Panc1 (cell line): Measurements from ENCODE around the gene GAPDH. TPM values are rescaled to one million over a fixed set of nuclear protein-coding genes. Genes with fewer than 3 reads are reported as not detected.

Experiments
- ATAC-seq: fragments of 200-7000 bp; cut with Tn5 transposase; 2 replicates; pipeline ENCODE4 v1.9.1; 2020; ENCODE audit warnings: mild to moderate bottlenecking, moderate library complexity
- BruUV-seq: library from RNA; stranded (reverse); fragments of 400-500 nt; replicated peaks from 2 replicates; lab custom pipeline; 2021; lab: Mats Ljungman, UMichigan
- CTCF ChIA-PET: fragments of 300-600 bp; sonication (Branson Sonifier 250); formaldehyde crosslinking; loops from one replicate; lab custom pipeline; 2022; ENCODE audit warnings: antibody characterized with exemption; lab: Charles Lee
- POLR2A ChIA-PET: fragments of 300-600 bp; sonication (Branson Sonifier 250); formaldehyde crosslinking; loops from one replicate; lab custom pipeline; 2022; ENCODE audit warnings: antibody characterized with exemption; lab: Charles Lee
- DNase-seq: peaks from one replicate; pipeline ENCODE4 v3.0.0-alpha.2; 2010; ENCODE audit warnings: low read depth, low spot score
- H3K27ac ChIP-seq: 2 replicates; pipeline ENCODE4 v1.5.1; 2011; ENCODE audit warnings: mild to moderate bottlenecking, low read length, inconsistent platforms
- H3K27me3 ChIP-seq: fragments of 200-500 bp; sonication (Bioruptor generic); 2 replicates; pipeline ENCODE4 v1.6.0; 2014; ENCODE audit warnings: low read length, inconsistent platforms; ENCODE audit not compliant: control insufficient read depth, insufficient read depth
- H3K36me3 ChIP-seq: fragments of 200-500 bp; sonication (Bioruptor generic); 2 replicates; pipeline ENCODE4 v1.5.1; 2014; ENCODE audit warnings: inconsistent platforms, mild to moderate bottlenecking, low read length, moderate library complexity; ENCODE audit not compliant: control insufficient read depth, insufficient read depth
- H3K4me1 ChIP-seq: 2 replicates; pipeline ENCODE4 v1.5.1; 2011; ENCODE audit warnings: inconsistent platforms, mild to moderate bottlenecking, low read length, moderate library complexity; ENCODE audit not compliant: control insufficient read depth, insufficient read depth
- H3K4me3 ChIP-seq, 2 experiments: 2 replicates each; pipeline ENCODE4 v1.5.1; 2011 to 2012; ENCODE audit warnings: low read depth in 2 of 2, low read length in 2 of 2, mild to moderate bottlenecking in 2 of 2, inconsistent platforms in 1 of 2, moderate library complexity in 1 of 2
- H3K9me3 ChIP-seq: fragments of 200-500 bp; sonication (Bioruptor generic); 2 replicates; pipeline ENCODE4 v1.5.1; 2014; ENCODE audit warnings: low read depth, mild to moderate bottlenecking, inconsistent platforms, low read length, moderate library complexity; ENCODE audit not compliant: control insufficient read depth, insufficient read depth
- POLR2AphosphoS5 ChIP-seq: IDR thresholded peaks from 2 replicates; pipeline ENCODE4 v1.6.1; 2012; ENCODE audit warnings: mild to moderate bottlenecking, low read depth, low read length, moderate library complexity
- SIN3A ChIP-seq: IDR thresholded peaks from 2 replicates; pipeline ENCODE4 v1.6.1; 2012; ENCODE audit warnings: low read depth, mild to moderate bottlenecking, low read length, moderate library complexity, borderline replicate concordance; ENCODE audit not compliant: insufficient read depth
- TCF7L2 ChIP-seq: IDR thresholded peaks from 2 replicates; pipeline ENCODE4 v1.6.1; 2011; ENCODE audit warnings: mild to moderate bottlenecking, low read depth, low read length, inconsistent platforms
- in situ Hi-C: cut with HindIII; loops from 2 replicates; pipeline ENCODE4 v1.10.0; 2016; ENCODE audit warnings: low sequenced_read_pairs, low pct_unique_long_range_greater_than_20kb
- intact Hi-C: fragments of 100-400 bp; cut with micrococcal nuclease; formaldehyde crosslinking; loops from one replicate; pipeline ENCODE4 v1.10.0; 2022; ENCODE audit not compliant: unreplicated experiment
- total RNA-seq: library from RNA; stranded (reverse); gene quantifications from one replicate; pipeline ENCODE4 v1.2.1, GENCODE V29; 2021; ENCODE audit not compliant: unreplicated experiment
- TF ChIP-seq, protein P1 (sequence below): fragments of 450-650 bp; IDR thresholded peaks from 2 replicates; pipeline ENCODE4 v1.5.1; 2017; ENCODE audit warnings: mild to moderate bottlenecking
- TF ChIP-seq, protein P2 (sequence below), 2 experiments: IDR thresholded peaks; 2 replicates each; pipeline ENCODE4 v1.6.1; 2011 to 2012; ENCODE audit warnings: low read depth in 2 of 2, control low read depth in 1 of 2, low read length in 1 of 2, mild to moderate bottlenecking in 1 of 2, moderate library complexity in 1 of 2; ENCODE audit not compliant: insufficient read depth in 1 of 2

Gene GAPDH
- total RNA-seq, 1 experiment from 2014 or later, result 2,912 TPM

DNA sequence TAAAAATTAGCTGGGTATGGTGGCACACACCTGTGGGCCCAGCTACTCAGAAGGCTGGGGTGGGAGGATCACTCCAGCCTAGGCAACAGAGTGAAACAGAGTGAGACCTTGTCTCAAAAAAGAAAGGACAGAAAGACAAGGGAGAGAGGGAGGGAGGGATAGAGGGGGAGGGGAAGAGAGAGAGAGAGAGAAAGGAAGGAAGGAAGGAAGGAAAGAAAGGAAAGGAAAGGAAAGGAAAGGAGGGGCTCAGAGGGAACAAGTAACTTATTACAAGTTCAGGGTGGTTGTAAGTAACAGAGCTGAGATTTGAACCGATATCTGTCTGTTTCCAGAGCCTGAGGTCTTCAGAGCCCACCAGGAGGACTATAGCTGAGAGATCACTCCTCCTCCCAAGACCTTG is 13.2 kb downstream of the GAPDH start:
- Histone ChIP-seq H3K4me1 (no peaks in the 10 kb centered on the region), H3K27me3 (no peaks in the 10 kb centered on the region), H3K36me3 (no peaks in the 10 kb centered on the region), H3K9me3 (no peaks in the 10 kb centered on the region), H3K4me3 (no peak overlapping the region), H3K27ac (no peak overlapping the region)
- BruUV-seq, result no TSS peak
- POLR2A ChIA-PET, result interaction anchor here (0.6 kb wide), 1 partner anchor 35 kb away, joined by 7 read pairs; no protein-coding TSS in a partner anchor
- ATAC-seq, result no peak
- CTCF ChIA-PET, result no interaction called here
- in situ Hi-C loops, result no loop called here
- no peak for DNase-seq
- intact Hi-C loops, result no loop called here
- TF ChIP-seq, protein P1, sequence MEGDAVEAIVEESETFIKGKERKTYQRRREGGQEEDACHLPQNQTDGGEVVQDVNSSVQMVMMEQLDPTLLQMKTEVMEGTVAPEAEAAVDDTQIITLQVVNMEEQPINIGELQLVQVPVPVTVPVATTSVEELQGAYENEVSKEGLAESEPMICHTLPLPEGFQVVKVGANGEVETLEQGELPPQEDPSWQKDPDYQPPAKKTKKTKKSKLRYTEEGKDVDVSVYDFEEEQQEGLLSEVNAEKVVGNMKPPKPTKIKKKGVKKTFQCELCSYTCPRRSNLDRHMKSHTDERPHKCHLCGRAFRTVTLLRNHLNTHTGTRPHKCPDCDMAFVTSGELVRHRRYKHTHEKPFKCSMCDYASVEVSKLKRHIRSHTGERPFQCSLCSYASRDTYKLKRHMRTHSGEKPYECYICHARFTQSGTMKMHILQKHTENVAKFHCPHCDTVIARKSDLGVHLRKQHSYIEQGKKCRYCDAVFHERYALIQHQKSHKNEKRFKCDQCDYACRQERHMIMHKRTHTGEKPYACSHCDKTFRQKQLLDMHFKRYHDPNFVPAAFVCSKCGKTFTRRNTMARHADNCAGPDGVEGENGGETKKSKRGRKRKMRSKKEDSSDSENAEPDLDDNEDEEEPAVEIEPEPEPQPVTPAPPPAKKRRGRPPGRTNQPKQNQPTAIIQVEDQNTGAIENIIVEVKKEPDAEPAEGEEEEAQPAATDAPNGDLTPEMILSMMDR, result no peak
- no peak for TF ChIP-seq POLR2AphosphoS5

DNA sequence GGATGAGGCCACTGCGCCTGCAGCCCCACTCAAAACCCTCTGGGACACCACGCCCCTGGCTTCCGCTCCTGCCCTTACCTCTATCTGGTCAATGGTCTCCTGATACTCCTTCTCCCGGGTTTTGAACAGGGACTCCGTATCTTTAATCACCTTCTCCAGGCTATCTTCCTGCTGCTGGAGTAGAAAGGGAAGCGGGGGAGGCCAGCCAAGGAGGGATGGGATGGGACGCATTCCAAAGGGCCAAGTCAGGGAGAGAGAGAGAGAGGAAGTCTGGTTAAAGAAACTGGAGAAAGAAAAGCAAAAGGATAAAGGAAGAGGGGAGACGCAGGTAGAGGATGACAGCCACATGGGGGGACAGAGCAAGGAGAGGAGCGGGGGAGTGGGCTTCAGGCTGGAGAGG is 13.7 kb downstream of the GAPDH start:
- H3K4me1 ChIP-seq, result no peaks in the 10 kb centered on the region
- 0 out of 2 replicates have a peak, but pooled peaks have one; percentile 36 for ATAC-seq
- in situ Hi-C loops (no loop called here), intact Hi-C loops (no loop called here)
- BruUV-seq, result no TSS peak
- H3K9me3 ChIP-seq, result no peaks in the 10 kb centered on the region
- no peaks in the 10 kb centered on the region for H3K36me3 ChIP-seq
- TF ChIP-seq, protein P1, result no peak
- TF ChIP-seq, protein P2, sequence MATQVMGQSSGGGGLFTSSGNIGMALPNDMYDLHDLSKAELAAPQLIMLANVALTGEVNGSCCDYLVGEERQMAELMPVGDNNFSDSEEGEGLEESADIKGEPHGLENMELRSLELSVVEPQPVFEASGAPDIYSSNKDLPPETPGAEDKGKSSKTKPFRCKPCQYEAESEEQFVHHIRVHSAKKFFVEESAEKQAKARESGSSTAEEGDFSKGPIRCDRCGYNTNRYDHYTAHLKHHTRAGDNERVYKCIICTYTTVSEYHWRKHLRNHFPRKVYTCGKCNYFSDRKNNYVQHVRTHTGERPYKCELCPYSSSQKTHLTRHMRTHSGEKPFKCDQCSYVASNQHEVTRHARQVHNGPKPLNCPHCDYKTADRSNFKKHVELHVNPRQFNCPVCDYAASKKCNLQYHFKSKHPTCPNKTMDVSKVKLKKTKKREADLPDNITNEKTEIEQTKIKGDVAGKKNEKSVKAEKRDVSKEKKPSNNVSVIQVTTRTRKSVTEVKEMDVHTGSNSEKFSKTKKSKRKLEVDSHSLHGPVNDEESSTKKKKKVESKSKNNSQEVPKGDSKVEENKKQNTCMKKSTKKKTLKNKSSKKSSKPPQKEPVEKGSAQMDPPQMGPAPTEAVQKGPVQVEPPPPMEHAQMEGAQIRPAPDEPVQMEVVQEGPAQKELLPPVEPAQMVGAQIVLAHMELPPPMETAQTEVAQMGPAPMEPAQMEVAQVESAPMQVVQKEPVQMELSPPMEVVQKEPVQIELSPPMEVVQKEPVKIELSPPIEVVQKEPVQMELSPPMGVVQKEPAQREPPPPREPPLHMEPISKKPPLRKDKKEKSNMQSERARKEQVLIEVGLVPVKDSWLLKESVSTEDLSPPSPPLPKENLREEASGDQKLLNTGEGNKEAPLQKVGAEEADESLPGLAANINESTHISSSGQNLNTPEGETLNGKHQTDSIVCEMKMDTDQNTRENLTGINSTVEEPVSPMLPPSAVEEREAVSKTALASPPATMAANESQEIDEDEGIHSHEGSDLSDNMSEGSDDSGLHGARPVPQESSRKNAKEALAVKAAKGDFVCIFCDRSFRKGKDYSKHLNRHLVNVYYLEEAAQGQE (IDR thresholded peaks at IDR 0.05; ENCODE audit: insufficient read depth in 1 of 2, low read depth in 2 of 2, low read length in 1 of 2), result no peak
- no peak for TF ChIP-seq TCF7L2
- no peak for TF ChIP-seq SIN3A
- TF ChIP-seq POLR2AphosphoS5, result no peak
- no peak overlapping the region for H3K27ac ChIP-seq
- H3K4me3 ChIP-seq, result no peak overlapping the region
- CTCF ChIA-PET, result no interaction called here
- no peaks in the 10 kb centered on the region for H3K27me3 ChIP-seq
- POLR2A ChIA-PET, result interaction anchor here (0.6 kb wide), 1 partner anchor 36 kb away, joined by 7 read pairs; no protein-coding TSS in a partner anchor
- DNase-seq, result no peak
